ENCODE measurements around the gene ARHGAP26.

Gene ARHGAP26

GRCh38 chr5:142803428-142804125 is 33.4 kb downstream of the ARHGAP26 start:
- no peak overlapping the region for H3K4me3 Mint-ChIP-seq
- H3K27ac Mint-ChIP-seq, result no peak overlapping the region
- H3K4me1 Mint-ChIP-seq (ENCODE audit: low read depth), result peaks cover 44% of the 10 kb centered on the region
- H3K36me3 Mint-ChIP-seq (ENCODE audit: low read depth), result peaks cover 4% of the 10 kb centered on the region
- H3K9me3 Mint-ChIP-seq, result no peaks in the 10 kb centered on the region
- no peak for DNase-seq (ENCODE audit: low spot score)
- no peaks in the 10 kb centered on the region for H3K27me3 Mint-ChIP-seq (ENCODE audit: low read depth)

GRCh38 chr5:142805339-142805738 is 35.2 kb downstream of the ARHGAP26 start:
- no peaks in the 10 kb centered on the region for H3K9me3 Mint-ChIP-seq
- no peak for DNase-seq (ENCODE audit: low spot score)
- H3K4me3 Mint-ChIP-seq, result no peak overlapping the region
- no peak overlapping the region for H3K27ac Mint-ChIP-seq
- peaks cover 39% of the 10 kb centered on the region for H3K4me1 Mint-ChIP-seq (ENCODE audit: low read depth)
- H3K27me3 Mint-ChIP-seq (ENCODE audit: low read depth), result no peaks in the 10 kb centered on the region
- peaks cover 4% of the 10 kb centered on the region for H3K36me3 Mint-ChIP-seq (ENCODE audit: low read depth)

GRCh38 chr5:142806841-142807267 is 36.7 kb downstream of the ARHGAP26 start:
- no peak for DNase-seq (ENCODE audit: low spot score)
- no peaks in the 10 kb centered on the region for H3K27me3 Mint-ChIP-seq (ENCODE audit: low read depth)
- H3K27ac Mint-ChIP-seq, result no peak overlapping the region
- H3K36me3 Mint-ChIP-seq (ENCODE audit: low read depth), result peaks cover 3% of the 10 kb centered on the region
- H3K4me3 Mint-ChIP-seq, result no peak overlapping the region
- H3K4me1 Mint-ChIP-seq (ENCODE audit: low read depth), result peaks cover 29% of the 10 kb centered on the region
- H3K9me3 Mint-ChIP-seq, result no peaks in the 10 kb centered on the region

- Mint-ChIP-seq H3K9me3 (no peaks in the 10 kb centered on the region), H3K27me3 (ENCODE audit: low read depth) (no peaks in the 10 kb centered on the region), H3K27ac (no peak overlapping the region), H3K4me3 (no peak overlapping the region), H3K36me3 (ENCODE audit: low read depth) (peaks cover 3% of the 10 kb centered on the region), H3K4me1 (ENCODE audit: low read depth) (peaks cover 25% of the 10 kb centered on the region)
- DNase-seq (ENCODE audit: low spot score), result no peak
Observed at GRCh38 chr5:142807372-142807911, 37.3 kb downstream of the ARHGAP26 start.

- H3K27me3 Mint-ChIP-seq (ENCODE audit: low read depth), result no peaks in the 10 kb centered on the region
- H3K9me3 Mint-ChIP-seq, result no peaks in the 10 kb centered on the region
- no peak for DNase-seq (ENCODE audit: low spot score)
- H3K4me1 Mint-ChIP-seq (ENCODE audit: low read depth), result peaks cover 23% of the 10 kb centered on the region
- H3K27ac Mint-ChIP-seq, result no peak overlapping the region
- no peak overlapping the region for H3K4me3 Mint-ChIP-seq
- peaks cover 3% of the 10 kb centered on the region for H3K36me3 Mint-ChIP-seq (ENCODE audit: low read depth)
Observed at GRCh38 chr5:142808878-142809598, 38.9 kb downstream of the ARHGAP26 start.

- H3K27ac Mint-ChIP-seq, result no peak overlapping the region
- H3K36me3 Mint-ChIP-seq (ENCODE audit: low read depth), result peaks cover 3% of the 10 kb centered on the region
- H3K9me3 Mint-ChIP-seq, result no peaks in the 10 kb centered on the region
- H3K27me3 Mint-ChIP-seq (ENCODE audit: low read depth), result no peaks in the 10 kb centered on the region
- DNase-seq (ENCODE audit: low spot score), result no peak
- no peak overlapping the region for H3K4me3 Mint-ChIP-seq
- H3K4me1 Mint-ChIP-seq (ENCODE audit: low read depth), result peaks cover 27% of the 10 kb centered on the region
Observed at GRCh38 chr5:142810081-142810480, 39.9 kb downstream of the ARHGAP26 start.

GRCh38 chr5:142810743-142811290 is 40.6 kb downstream of the ARHGAP26 start:
- no peaks in the 10 kb centered on the region for H3K27me3 Mint-ChIP-seq (ENCODE audit: low read depth)
- peaks cover 27% of the 10 kb centered on the region for H3K4me1 Mint-ChIP-seq (ENCODE audit: low read depth)
- no peak overlapping the region for H3K4me3 Mint-ChIP-seq
- H3K9me3 Mint-ChIP-seq, result no peaks in the 10 kb centered on the region
- H3K36me3 Mint-ChIP-seq (ENCODE audit: low read depth), result no peaks in the 10 kb centered on the region
- H3K27ac Mint-ChIP-seq, result no peak overlapping the region
- DNase-seq (ENCODE audit: low spot score), result no peak

- peaks cover 32% of the 10 kb centered on the region for H3K4me1 Mint-ChIP-seq (ENCODE audit: low read depth)
- H3K9me3 Mint-ChIP-seq, result no peaks in the 10 kb centered on the region
- H3K36me3 Mint-ChIP-seq (ENCODE audit: low read depth), result no peaks in the 10 kb centered on the region
- H3K27me3 Mint-ChIP-seq (ENCODE audit: low read depth), result no peaks in the 10 kb centered on the region
- no peak overlapping the region for H3K4me3 Mint-ChIP-seq
- no peak overlapping the region for H3K27ac Mint-ChIP-seq
- DNase-seq (ENCODE audit: low spot score), result no peak
Observed at GRCh38 chr5:142811866-142812557, 41.8 kb downstream of the ARHGAP26 start.

GRCh38 chr5:142813220-142813619 is 43.0 kb downstream of the ARHGAP26 start:
- H3K9me3 Mint-ChIP-seq, result no peaks in the 10 kb centered on the region
- peaks cover 34% of the 10 kb centered on the region for H3K4me1 Mint-ChIP-seq (ENCODE audit: low read depth)
- DNase-seq (ENCODE audit: low spot score), result no peak
- H3K27me3 Mint-ChIP-seq (ENCODE audit: low read depth), result no peaks in the 10 kb centered on the region
- H3K4me3 Mint-ChIP-seq, result no peak overlapping the region
- no peaks in the 10 kb centered on the region for H3K36me3 Mint-ChIP-seq (ENCODE audit: low read depth)
- no peak overlapping the region for H3K27ac Mint-ChIP-seq

GRCh38 chr5:142814122-142814521 is 43.9 kb downstream of the ARHGAP26 start:
- no peak for DNase-seq (ENCODE audit: low spot score)
- Mint-ChIP-seq H3K9me3 (no peaks in the 10 kb centered on the region), H3K36me3 (ENCODE audit: low read depth) (no peaks in the 10 kb centered on the region), H3K4me3 (no peak overlapping the region), H3K27me3 (ENCODE audit: low read depth) (no peaks in the 10 kb centered on the region), H3K27ac (no peak overlapping the region), H3K4me1 (ENCODE audit: low read depth) (peaks cover 29% of the 10 kb centered on the region)

- no peak for DNase-seq (ENCODE audit: low spot score)
- peaks cover 26% of the 10 kb centered on the region for H3K4me1 Mint-ChIP-seq (ENCODE audit: low read depth)
Observed at GRCh38 chr5:142815469-142815868, 45.3 kb downstream of the ARHGAP26 start.

GRCh38 chr5:142816531-142817430 is 46.6 kb downstream of the ARHGAP26 start:
- H3K4me3 Mint-ChIP-seq, result no peak overlapping the region
- H3K27ac Mint-ChIP-seq, result no peak overlapping the region
- H3K27me3 Mint-ChIP-seq (ENCODE audit: low read depth), result no peaks in the 10 kb centered on the region
- DNase-seq (ENCODE audit: low spot score), result no peak
- H3K36me3 Mint-ChIP-seq (ENCODE audit: low read depth), result peaks cover 3% of the 10 kb centered on the region
- H3K4me1 Mint-ChIP-seq (ENCODE audit: low read depth), result peaks cover 32% of the 10 kb centered on the region
- H3K9me3 Mint-ChIP-seq, result no peaks in the 10 kb centered on the region

More at GRCh38 chr5:142815469-142815868, 45.3 kb downstream of the ARHGAP26 start:
- H3K27me3 Mint-ChIP-seq (ENCODE audit: low read depth), result no peaks in the 10 kb centered on the region
- no peak overlapping the region for H3K4me3 Mint-ChIP-seq
- no peak overlapping the region for H3K27ac Mint-ChIP-seq
- no peaks in the 10 kb centered on the region for H3K36me3 Mint-ChIP-seq (ENCODE audit: low read depth)
- no peaks in the 10 kb centered on the region for H3K9me3 Mint-ChIP-seq

GRCh38 chr5:142817949-142818431 is 47.8 kb downstream of the ARHGAP26 start:
- H3K4me1 Mint-ChIP-seq (ENCODE audit: low read depth), result peaks cover 38% of the 10 kb centered on the region
- H3K27me3 Mint-ChIP-seq (ENCODE audit: low read depth), result no peaks in the 10 kb centered on the region
- H3K9me3 Mint-ChIP-seq, result no peaks in the 10 kb centered on the region
- DNase-seq (ENCODE audit: low spot score), result no peak
- no peak overlapping the region for H3K27ac Mint-ChIP-seq
- H3K36me3 Mint-ChIP-seq (ENCODE audit: low read depth), result peaks cover 3% of the 10 kb centered on the region
- no peak overlapping the region for H3K4me3 Mint-ChIP-seq

All from T-helper 2 cell treated with Interferon-gamma antibody and Interleukin-4, amounts not matched to agents 5 μg/mL and 100 μg/mL, for 36 hours (primary cell).